ENCODE data around the gene HTR3A. TPM values are rescaled to one million over a fixed set of nuclear protein-coding genes. Genes with fewer than 3 reads are reported as not detected.
"Not testable (repeated sequence)": the region's sequence is repeated elsewhere in the genome, so short reads cannot be mapped to it uniquely, and the experiment has no call there.

HTR3A gene
- not detected for total RNA-seq

DNA sequence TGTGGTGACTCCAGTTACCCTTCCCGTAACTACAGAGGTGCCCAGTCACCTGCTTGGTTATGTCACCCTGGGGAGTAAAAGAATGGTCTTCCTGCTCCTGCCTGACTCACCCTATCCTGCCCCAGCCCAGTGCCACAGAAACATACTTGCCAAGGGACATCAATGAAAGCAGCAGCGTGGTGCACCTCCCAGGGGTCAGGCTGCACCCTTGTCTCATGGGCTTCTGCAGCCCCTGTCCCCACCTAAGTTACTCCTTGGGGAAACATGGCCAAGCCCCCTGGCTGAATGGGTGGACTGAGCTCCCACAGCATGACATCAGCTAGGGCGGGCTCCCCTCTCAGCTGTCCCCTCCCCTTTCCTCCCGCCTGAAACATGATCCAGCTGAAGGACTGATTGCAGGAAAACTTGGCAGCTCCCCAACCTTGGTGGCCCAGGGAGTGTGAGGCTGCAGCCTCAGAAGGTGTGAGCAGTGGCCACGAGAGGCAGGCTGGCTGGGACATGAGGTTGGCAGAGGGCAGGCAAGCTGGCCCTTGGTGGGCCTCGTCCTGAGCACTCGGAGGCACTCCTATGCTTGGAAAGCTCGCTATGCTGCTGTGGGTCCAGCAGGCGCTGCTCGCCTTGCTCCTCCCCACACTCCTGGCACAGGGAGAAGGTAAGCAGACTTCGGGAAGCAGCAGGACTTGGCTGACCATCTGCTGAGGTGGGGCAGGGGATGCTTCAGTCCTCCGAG is at the start of gene HTR3A:
HTR3A (plus strand) TSS at position 368 of the 730 bp plus-strand sequence; CDS start at position 586, 218 bp downstream.
- H3K27ac ChIP-seq: no peak within 1 kb of the TSS
- peaks cover 0 to 7% of the 10 kb centered on the region in 2 donors for H3K4me1 ChIP-seq (ENCODE audit: control insufficient read depth in 1 of 2, low read depth in 2 of 2)
- H3K27me3 ChIP-seq (replicated peaks; ENCODE audit: insufficient read depth): no peaks in the 10 kb centered on the region
- H3K4me3 ChIP-seq: no peak within 1 kb of the TSS
- TF ChIP-seq, protein P1, sequence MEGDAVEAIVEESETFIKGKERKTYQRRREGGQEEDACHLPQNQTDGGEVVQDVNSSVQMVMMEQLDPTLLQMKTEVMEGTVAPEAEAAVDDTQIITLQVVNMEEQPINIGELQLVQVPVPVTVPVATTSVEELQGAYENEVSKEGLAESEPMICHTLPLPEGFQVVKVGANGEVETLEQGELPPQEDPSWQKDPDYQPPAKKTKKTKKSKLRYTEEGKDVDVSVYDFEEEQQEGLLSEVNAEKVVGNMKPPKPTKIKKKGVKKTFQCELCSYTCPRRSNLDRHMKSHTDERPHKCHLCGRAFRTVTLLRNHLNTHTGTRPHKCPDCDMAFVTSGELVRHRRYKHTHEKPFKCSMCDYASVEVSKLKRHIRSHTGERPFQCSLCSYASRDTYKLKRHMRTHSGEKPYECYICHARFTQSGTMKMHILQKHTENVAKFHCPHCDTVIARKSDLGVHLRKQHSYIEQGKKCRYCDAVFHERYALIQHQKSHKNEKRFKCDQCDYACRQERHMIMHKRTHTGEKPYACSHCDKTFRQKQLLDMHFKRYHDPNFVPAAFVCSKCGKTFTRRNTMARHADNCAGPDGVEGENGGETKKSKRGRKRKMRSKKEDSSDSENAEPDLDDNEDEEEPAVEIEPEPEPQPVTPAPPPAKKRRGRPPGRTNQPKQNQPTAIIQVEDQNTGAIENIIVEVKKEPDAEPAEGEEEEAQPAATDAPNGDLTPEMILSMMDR (IDR thresholded peaks at IDR 0.05): no peak
- no peaks in the 10 kb centered on the region for H3K9me3 ChIP-seq
- DNase-seq (ENCODE audit: low spot score) (no peak), ATAC-seq (ENCODE audit: insufficient number of reproducible peaks, low FRiP score, low read depth) (no peak)
- no peaks in the 10 kb centered on the region for H3K36me3 ChIP-seq

DNA sequence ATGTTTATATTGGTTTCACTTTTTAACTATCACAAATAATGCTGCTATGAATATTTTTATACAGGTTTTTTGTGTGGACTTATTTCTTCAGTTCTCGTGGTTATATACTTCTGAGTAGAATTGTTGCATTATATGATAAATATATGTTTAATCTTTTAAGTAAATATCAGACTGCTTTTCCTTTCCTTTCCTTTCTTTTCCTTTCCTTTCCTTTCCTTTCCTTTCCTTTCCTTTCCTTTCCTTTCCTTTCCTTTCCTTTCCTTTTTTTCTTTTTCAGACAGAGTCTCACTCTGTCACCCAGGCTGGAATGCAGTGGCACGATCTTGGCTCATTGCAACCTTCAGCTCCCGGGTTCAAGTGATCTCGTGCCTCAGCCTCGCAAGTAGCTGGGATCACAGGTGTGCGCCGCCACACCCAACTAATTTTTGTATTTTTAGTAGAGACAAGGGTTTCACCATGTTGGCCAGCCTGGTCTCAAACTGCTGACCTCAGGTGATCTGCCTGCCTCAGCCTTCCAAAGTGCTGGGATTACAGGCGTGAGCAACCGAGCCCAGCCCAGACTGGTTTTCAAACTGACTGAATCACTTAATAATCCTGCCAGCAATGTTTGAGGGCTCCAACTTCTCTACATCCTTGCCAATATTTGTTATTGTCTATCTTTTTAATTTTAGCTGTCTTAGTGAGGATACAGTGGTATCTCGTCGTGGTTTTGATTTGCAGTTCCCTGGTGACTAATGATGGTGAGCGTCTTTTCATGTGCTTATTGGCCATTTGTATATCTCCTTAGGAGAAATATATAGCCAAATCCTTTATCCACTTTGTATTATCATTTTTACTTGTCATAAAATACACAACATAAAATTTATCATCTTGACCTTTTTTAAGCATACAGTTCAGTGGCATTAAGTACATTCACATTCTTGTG is 48.4 kb upstream of the HTR3A start:
- TF ChIP-seq, protein P1 (IDR thresholded peaks at IDR 0.05): no peak

DNA sequence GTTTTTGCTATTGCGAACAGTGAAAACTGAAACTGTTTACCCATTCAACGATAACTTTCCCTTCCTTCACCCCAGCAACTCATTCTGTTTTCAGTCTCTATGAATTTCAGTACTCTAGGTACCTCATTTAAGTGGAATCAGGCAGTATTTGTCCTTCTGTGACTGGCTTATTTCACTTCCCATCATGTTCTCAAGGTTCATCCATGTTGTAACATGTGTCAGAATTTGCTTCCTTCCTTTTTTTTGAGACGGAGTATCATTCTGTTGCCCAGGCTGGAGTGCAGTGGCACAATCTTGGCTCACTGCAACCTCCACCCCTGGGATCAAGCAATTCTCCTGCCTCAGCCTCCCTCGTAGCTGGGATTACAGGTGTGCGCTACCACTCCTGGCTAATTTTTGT is 46.6 kb upstream of the HTR3A start:
- Histone ChIP-seq H3K4me3 (no peak overlapping the region), H3K27ac (no peak overlapping the region), H3K27me3 (replicated peaks; ENCODE audit: insufficient read depth) (no peaks in the 10 kb centered on the region), H3K4me1 (ENCODE audit: control insufficient read depth in 1 of 2, low read depth in 2 of 2) (no peaks in the 10 kb centered on the region), H3K36me3 (no peaks in the 10 kb centered on the region), H3K9me3 (no peaks in the 10 kb centered on the region)
- DNase-seq (ENCODE audit: low spot score): no peak
- no peak for ATAC-seq (ENCODE audit: insufficient number of reproducible peaks, low FRiP score, low read depth)
- TF ChIP-seq, protein P1 (IDR thresholded peaks at IDR 0.05): no peak

More for the DNA sequence above, 48.4 kb upstream of the HTR3A start:
- H3K4me1 ChIP-seq (ENCODE audit: control insufficient read depth in 1 of 2, low read depth in 2 of 2): no peaks in the 10 kb centered on the region
- no peak overlapping the region for H3K27ac ChIP-seq
- H3K4me3 ChIP-seq: no peak overlapping the region
- ATAC-seq (ENCODE audit: insufficient number of reproducible peaks, low FRiP score, low read depth): no peak
- H3K36me3 ChIP-seq: no peaks in the 10 kb centered on the region
- no peaks in the 10 kb centered on the region for H3K9me3 ChIP-seq
- H3K27me3 ChIP-seq (replicated peaks; ENCODE audit: insufficient read depth): no peaks in the 10 kb centered on the region
- no peak for DNase-seq (ENCODE audit: low spot score)

DNA sequence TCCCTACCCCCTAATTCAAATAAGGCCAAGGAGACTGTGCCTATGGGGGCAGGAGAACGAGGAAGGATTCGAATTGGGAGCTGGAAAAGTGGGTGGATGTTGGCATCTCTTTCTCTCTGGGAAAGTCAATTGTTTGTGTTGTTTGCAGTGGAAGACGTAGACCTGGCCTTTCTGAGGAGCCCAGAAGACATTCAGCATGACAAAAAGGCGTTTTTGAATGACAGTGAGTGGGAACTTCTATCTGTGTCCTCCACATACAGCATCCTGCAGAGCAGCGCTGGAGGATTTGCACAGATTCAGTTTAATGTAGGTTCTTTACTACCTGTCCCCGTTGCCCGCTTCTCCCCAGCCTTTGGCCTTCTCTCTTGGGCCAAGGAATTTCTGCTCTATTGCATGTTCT is 42.1 kb upstream of the HTR3A start:
- Histone ChIP-seq H3K27ac (no peak overlapping the region), H3K4me1 (ENCODE audit: control insufficient read depth in 1 of 2, low read depth in 2 of 2) (no peaks in the 10 kb centered on the region), H3K4me3 (no peak overlapping the region), H3K36me3 (no peaks in the 10 kb centered on the region), H3K27me3 (replicated peaks; ENCODE audit: insufficient read depth) (no peaks in the 10 kb centered on the region), H3K9me3 (no peaks in the 10 kb centered on the region)
- TF ChIP-seq, protein P1 (IDR thresholded peaks at IDR 0.05): no peak
- DNase-seq (ENCODE audit: low spot score): no peak
- ATAC-seq (ENCODE audit: insufficient number of reproducible peaks, low FRiP score, low read depth): no peak

DNA sequence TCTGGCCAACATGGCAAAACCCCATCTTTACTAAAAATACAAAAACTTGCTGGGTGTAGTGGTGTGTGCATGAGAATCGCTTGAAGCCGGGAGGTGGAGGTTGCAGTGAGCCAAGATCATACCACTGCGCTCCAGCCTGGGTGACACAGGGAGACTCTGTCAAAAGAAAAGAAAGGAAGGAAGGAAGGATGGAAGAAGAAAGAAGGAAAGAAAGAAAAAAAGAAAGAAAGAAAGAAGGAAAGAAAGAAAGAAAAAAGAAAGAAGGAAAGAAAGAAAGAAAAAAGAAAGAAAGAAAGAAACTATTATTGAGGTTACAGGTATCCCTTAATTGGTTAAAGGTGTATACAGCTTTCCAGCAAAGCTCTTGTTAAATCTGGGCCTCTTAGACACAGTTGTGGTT is 40.7 kb upstream of the HTR3A start:
- H3K9me3 ChIP-seq; DNase-seq (ENCODE audit: low spot score); H3K36me3 ChIP-seq; H3K4me1 ChIP-seq (ENCODE audit: control insufficient read depth in 1 of 2, low read depth in 2 of 2); H3K4me3 ChIP-seq; H3K27me3 ChIP-seq (replicated peaks; ENCODE audit: insufficient read depth); H3K27ac ChIP-seq; ATAC-seq (ENCODE audit: insufficient number of reproducible peaks, low FRiP score, low read depth): not testable (repeated sequence)
